PC-9 (cell line): ENCODE data around the gene NELL1. TPM values are rescaled to one million over a fixed set of nuclear protein-coding genes. Genes with fewer than 3 reads are reported as not detected.

Source experiments
- BruUV-seq: library from RNA; stranded (reverse); fragments of 400-500 nt; replicated peaks from 2 replicates; lab custom pipeline; 2021; lab: Mats Ljungman, UMichigan
- CTCF ChIA-PET: fragments of 300-600 bp; sonication (Branson Sonifier 250); formaldehyde crosslinking; loops from one replicate; lab custom pipeline; 2022; ENCODE audit warnings: antibody characterized with exemption; lab: Charles Lee
- POLR2A ChIA-PET: fragments of 300-600 bp; sonication (Branson Sonifier 250); formaldehyde crosslinking; loops from one replicate; lab custom pipeline; 2022; ENCODE audit warnings: antibody characterized with exemption; ENCODE audit not compliant: unreplicated experiment; lab: Charles Lee
- DNase-seq, 2 experiments: peaks; one replicate each; pipeline versions ENCODE4 v3.0.0 to v3.0.0-alpha.2; 2015 to 2022; ENCODE audit warnings: mixed read lengths in 1 of 2
- H2AFZ ChIP-seq: fragments of 200-600 bp; sonication (generic); 2 replicates; pipeline ENCODE4 v1.8.1; 2017; ENCODE audit warnings: antibody characterized with exemption
- H3F3A ChIP-seq: fragments of 200-600 bp; sonication (generic); 2 replicates; pipeline ENCODE4 v1.8.1; 2017; ENCODE audit warnings: antibody characterized with exemption, mild to moderate bottlenecking, low read depth; ENCODE audit not compliant: insufficient read depth
- H3K27ac ChIP-seq: fragments of 200-600 bp; sonication (generic); 2 replicates; pipeline ENCODE4 v1.6.1; 2016; ENCODE audit warnings: mixed run types
- H3K27me3 ChIP-seq: fragments of 200-600 bp; sonication (generic); 2 replicates; pipeline ENCODE4 v1.6.1; 2016; ENCODE audit warnings: low read depth, mixed run types; ENCODE audit not compliant: insufficient read depth
- H3K36me3 ChIP-seq: fragments of 200-600 bp; sonication (generic); 2 replicates; pipeline ENCODE4 v1.6.1; 2016; ENCODE audit warnings: low read depth, mixed run types
- H3K4me1 ChIP-seq: fragments of 200-600 bp; sonication (generic); replicated peaks from 2 replicates; pipeline ENCODE4 v1.6.1; 2016; ENCODE audit warnings: mixed run types; ENCODE audit not compliant: insufficient read depth
- H3K4me2 ChIP-seq: fragments of 200-600 bp; sonication (generic); 2 replicates; pipeline ENCODE4 v1.6.1; 2017; ENCODE audit warnings: mixed run types
- H3K4me3 ChIP-seq: fragments of 200-600 bp; sonication (generic); 2 replicates; pipeline ENCODE4 v1.6.1; 2016; ENCODE audit warnings: mixed run types
- H3K79me2 ChIP-seq: fragments of 200-600 bp; sonication (generic); 2 replicates; pipeline ENCODE4 v1.6.1; 2017; ENCODE audit warnings: low read depth, mixed run types
- H3K9me2 ChIP-seq: fragments of 200-600 bp; sonication (generic); 2 replicates; pipeline ENCODE4 v1.8.1; 2017; ENCODE audit warnings: mild to moderate bottlenecking; ENCODE audit not compliant: insufficient read depth
- H3K9me3 ChIP-seq: fragments of 200-600 bp; sonication (generic); 2 replicates; pipeline ENCODE4 v1.8.1; 2016; ENCODE audit warnings: low read depth; ENCODE audit not compliant: insufficient read depth
- H4K20me1 ChIP-seq: fragments of 200-600 bp; sonication (generic); 2 replicates; pipeline ENCODE4 v1.8.1; 2017; ENCODE audit not compliant: insufficient read depth
- CTCF ChIP-seq: fragments of 200-600 bp; sonication (generic); conservative IDR thresholded peaks from 2 replicates; pipeline ENCODE4 v1.6.1; 2017; ENCODE audit warnings: mixed run types, antibody characterized with exemption, mild to moderate bottlenecking, moderate library complexity
- EZH2 ChIP-seq: fragments of 200-600 bp; sonication (generic); IDR thresholded peaks from 2 replicates; pipeline ENCODE4 v1.8.0; 2017; ENCODE audit warnings: antibody characterized with exemption, low read depth
- intact Hi-C: fragments of 100-400 bp; cut with micrococcal nuclease; formaldehyde crosslinking; loops from one replicate; pipeline ENCODE4 v1.10.0; 2022; ENCODE audit not compliant: unreplicated experiment
- total RNA-seq: library from RNA; stranded (reverse); gene quantifications from 2 replicates; pipeline ENCODE4 v1.2.3, GENCODE V29; 2021

Gene NELL1
- total RNA-seq, 1 experiment from 2014 or later: not detected

DNA sequence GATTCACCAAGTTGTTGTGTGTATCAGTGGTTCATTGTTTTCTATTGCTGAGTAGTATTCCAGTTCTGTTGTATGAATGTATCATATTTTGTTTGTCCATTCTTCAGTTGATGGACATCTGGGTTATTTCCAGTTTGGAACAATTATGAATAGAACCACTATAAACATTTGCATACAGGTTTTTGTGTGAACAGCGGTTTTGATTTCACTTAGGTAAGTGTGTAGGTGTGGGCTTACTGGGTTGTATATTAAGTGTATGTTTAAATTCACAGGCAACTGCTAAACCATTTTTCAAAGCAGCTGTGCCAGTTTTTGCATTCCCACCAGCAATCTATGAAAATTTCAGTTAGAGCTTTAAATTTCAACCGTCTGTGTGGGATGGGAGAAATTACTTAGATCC lies 217.8 kb downstream of the NELL1 start:
- TF ChIP-seq EZH2 (no peak), CTCF (no peak)
- DNase-seq: no peak
- Histone ChIP-seq H3K9me2 (no peaks in the 10 kb centered on the region), H3F3A (no peaks in the 10 kb centered on the region), H3K4me2 (no peak overlapping the region), H3K4me1 (no peaks in the 10 kb centered on the region), H3K36me3 (no peaks in the 10 kb centered on the region), H2AFZ (no peak overlapping the region), H4K20me1 (no peaks in the 10 kb centered on the region), H3K79me2 (no peaks in the 10 kb centered on the region), H3K27ac (no peak overlapping the region), H3K9me3 (no peaks in the 10 kb centered on the region), H3K27me3 (no peaks in the 10 kb centered on the region), H3K4me3 (no peak overlapping the region)
- no TSS peak for BruUV-seq
- intact Hi-C loops: no loop called here
- ChIA-PET POLR2A (no interaction called here), CTCF (no interaction called here)

DNA sequence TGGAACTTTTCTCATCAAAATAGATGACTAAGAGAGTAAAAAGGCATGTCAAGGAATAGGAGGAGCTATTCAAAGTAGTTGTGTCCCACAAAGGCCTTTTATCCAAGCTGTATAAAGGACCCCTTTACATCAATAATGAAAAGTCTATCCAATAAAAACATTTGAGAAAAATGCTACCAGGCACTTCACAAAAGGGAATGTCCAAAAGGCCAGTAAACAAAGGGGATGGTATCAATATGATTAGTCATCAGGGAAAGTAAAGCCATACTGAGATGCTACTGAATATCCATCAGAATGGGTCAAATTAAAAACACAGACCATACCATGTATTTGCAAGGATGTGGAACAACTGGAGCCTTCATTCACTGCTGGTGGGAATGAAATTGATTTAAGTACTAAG lies 224.9 kb downstream of the NELL1 start:
- no peaks in the 10 kb centered on the region for H4K20me1 ChIP-seq
- no peaks in the 10 kb centered on the region for H3K9me2 ChIP-seq
- ChIA-PET CTCF (interaction anchor here (0.6 kb wide), 1 partner anchor 497 kb away, joined by 3 read pairs; no protein-coding TSS in a partner anchor), POLR2A (no interaction called here)
- TF ChIP-seq EZH2: no peak
- H3K36me3 ChIP-seq: no peaks in the 10 kb centered on the region
- H3K79me2 ChIP-seq: no peaks in the 10 kb centered on the region
- H3K4me2 ChIP-seq: no peak overlapping the region
- H3K27me3 ChIP-seq: no peaks in the 10 kb centered on the region
- no TSS peak for BruUV-seq
- no peak overlapping the region for H2AFZ ChIP-seq
- H3K4me3 ChIP-seq: no peak overlapping the region
- no peaks in the 10 kb centered on the region for H3K4me1 ChIP-seq
- no peaks in the 10 kb centered on the region for H3F3A ChIP-seq
- intact Hi-C loops: no loop called here
- no peaks in the 10 kb centered on the region for H3K9me3 ChIP-seq
- DNase-seq: no peak
- H3K27ac ChIP-seq: no peak overlapping the region

GRCh38 chr11:20909995-20910726 lies 240.8 kb downstream of the NELL1 start:
- H2AFZ ChIP-seq: no peak overlapping the region
- no peaks in the 10 kb centered on the region for H3K36me3 ChIP-seq
- no TSS peak for BruUV-seq
- TF ChIP-seq CTCF (no peak), EZH2 (no peak)
- H3K9me3 ChIP-seq: no peaks in the 10 kb centered on the region
- ChIA-PET POLR2A (no interaction called here), CTCF (no interaction called here)
- no peaks in the 10 kb centered on the region for H3K27me3 ChIP-seq
- intact Hi-C loops: no loop called here
- H3K27ac ChIP-seq: no peak overlapping the region
- no peaks in the 10 kb centered on the region for H4K20me1 ChIP-seq
- no peak for DNase-seq
- no peaks in the 10 kb centered on the region for H3F3A ChIP-seq
- H3K4me3 ChIP-seq: no peak overlapping the region
- no peak overlapping the region for H3K4me2 ChIP-seq
- no peaks in the 10 kb centered on the region for H3K4me1 ChIP-seq
- H3K9me2 ChIP-seq: no peaks in the 10 kb centered on the region; the same call in 1 of the 2 replicates
- no peaks in the 10 kb centered on the region for H3K79me2 ChIP-seq
